SK-N-SH (cell line): ENCODE measurements around the gene KLHL22.

Source experiments
- CTCF ChIP-seq: fragments of 200-600 bp; sonication (generic); IDR thresholded peaks from 2 replicates; pipeline ENCODE4 v1.6.1; 2017; ENCODE audit warnings: antibody characterized with exemption, mild to moderate bottlenecking, moderate library complexity
- ELF1 ChIP-seq: IDR thresholded peaks from 2 replicates; pipeline ENCODE4 v1.4.0; 2012
- MEF2A ChIP-seq: IDR thresholded peaks from 2 replicates; pipeline ENCODE4 v1.4.0; 2012; ENCODE audit warnings: low read depth, borderline replicate concordance
- NFIC ChIP-seq: IDR thresholded peaks from 2 replicates; pipeline ENCODE4 v1.4.0; 2012; ENCODE audit warnings: borderline replicate concordance
- RCOR1 ChIP-seq: fragments of 150-350 bp; IDR thresholded peaks from 2 replicates; pipeline ENCODE4 v1.6.1; 2017; ENCODE audit warnings: antibody characterized with exemption, low read length
- REST ChIP-seq: IDR thresholded peaks from 2 replicates; pipeline ENCODE4 v1.6.1; 2012; ENCODE audit warnings: mild to moderate bottlenecking, low read depth, low read length, moderate library complexity
- TAF1 ChIP-seq: IDR thresholded peaks from 2 replicates; pipeline ENCODE4 v1.6.1; 2012; ENCODE audit warnings: low read depth, mild to moderate bottlenecking, low read length, moderate library complexity, borderline replicate concordance
- TEAD4 ChIP-seq: IDR thresholded peaks from 2 replicates; pipeline ENCODE4 v1.4.0; 2012; ENCODE audit warnings: mild to moderate bottlenecking, borderline replicate concordance; ENCODE audit not compliant: insufficient read depth

- no peak for TF ChIP-seq ELF1
- TF ChIP-seq NFIC = no peak
- TF ChIP-seq CTCF = no peak
- TF ChIP-seq TEAD4 = no peak
- no peak for TF ChIP-seq TAF1
- no peak for TF ChIP-seq REST
- no peak for TF ChIP-seq MEF2A
- TF ChIP-seq RCOR1 = no peak
Observed at GRCh38 chr22:20406686-20407408, 88.7 kb downstream of the KLHL22 start.
